Central memory CD8-positive, alpha-beta T cell (primary cell): ENCODE data around the gene HERC2.

Experiments used
- ATAC-seq: fragments of 150-1000 bp; cut with Tn5 transposase; replicated peaks from 2 replicates; pipeline ENCODE4 v1.10.0; 2022; ENCODE audit warnings: mild to moderate bottlenecking, moderate FRiP score, moderate number of reproducible peaks; ENCODE audit not compliant: poor library complexity, severe bottlenecking; ENCODE audit errors: extremely low read depth
- DNase-seq, 2 donors: peaks; one replicate each; pipeline ENCODE4 v3.0.0; 2021; ENCODE audit warnings: low spot score in 2 of 2
- H3K27ac Mint-ChIP-seq: one replicate; pipeline ENCODE4 v1.8.0; 2022; ENCODE audit warnings: low read depth, mild to moderate bottlenecking, moderate library complexity, mixed read lengths
- H3K27me3 Mint-ChIP-seq: one replicate; pipeline ENCODE4 v1.8.0; 2022; ENCODE audit warnings: mixed read lengths
- H3K36me3 Mint-ChIP-seq: one replicate; pipeline ENCODE4 v1.8.0; 2022; ENCODE audit warnings: mild to moderate bottlenecking, moderate library complexity, mixed read lengths; ENCODE audit not compliant: insufficient read depth
- H3K4me1 Mint-ChIP-seq: one replicate; pipeline ENCODE4 v1.8.0; 2022; ENCODE audit warnings: mixed read lengths
- H3K4me3 Mint-ChIP-seq: one replicate; pipeline ENCODE4 v1.8.0; 2022; ENCODE audit warnings: mild to moderate bottlenecking, moderate library complexity, mixed read lengths
- H3K9me3 Mint-ChIP-seq: one replicate; pipeline ENCODE4 v1.8.0; 2022; ENCODE audit warnings: mixed read lengths

Gene HERC2

GRCh38 chr15:28081594-28081993 lies 240.4 kb downstream of the HERC2 start:
- Mint-ChIP-seq H3K36me3 (peaks cover 1% of the 10 kb centered on the region), H3K4me1 (peaks cover 4% of the 10 kb centered on the region), H3K27me3 (peaks cover 30% of the 10 kb centered on the region), H3K9me3 (no peaks in the 10 kb centered on the region), H3K27ac (no peak overlapping the region), H3K4me3 (no peak overlapping the region)
- ATAC-seq (no peak), DNase-seq (no peak)

- Mint-ChIP-seq H3K4me1 (no peaks in the 10 kb centered on the region), H3K4me3 (no peak overlapping the region), H3K9me3 (no peaks in the 10 kb centered on the region), H3K27me3 (peaks cover 21% of the 10 kb centered on the region), H3K27ac (no peak overlapping the region), H3K36me3 (peaks cover 1% of the 10 kb centered on the region)
- ATAC-seq: no peak
- DNase-seq: no peak
Observed at GRCh38 chr15:28080386-28080785, 241.6 kb downstream of the HERC2 start.

GRCh38 chr15:28079313-28079969 lies 242.5 kb downstream of the HERC2 start:
- Mint-ChIP-seq H3K27me3 (peaks cover 12% of the 10 kb centered on the region), H3K9me3 (no peaks in the 10 kb centered on the region), H3K36me3 (peaks cover 1% of the 10 kb centered on the region), H3K27ac (no peak overlapping the region), H3K4me3 (no peak overlapping the region), H3K4me1 (no peaks in the 10 kb centered on the region)
- ATAC-seq (no peak), DNase-seq (no peak)

GRCh38 chr15:28078191-28078719 lies 243.7 kb downstream of the HERC2 start:
- ATAC-seq (no peak), DNase-seq (no peak)
- no peak overlapping the region for H3K27ac Mint-ChIP-seq
- no peaks in the 10 kb centered on the region for H3K9me3 Mint-ChIP-seq
- H3K4me1 Mint-ChIP-seq: no peaks in the 10 kb centered on the region
- peaks cover 1% of the 10 kb centered on the region for H3K36me3 Mint-ChIP-seq
- H3K4me3 Mint-ChIP-seq: no peak overlapping the region
- peaks cover 12% of the 10 kb centered on the region for H3K27me3 Mint-ChIP-seq

GRCh38 chr15:28075573-28075972 lies 246.4 kb downstream of the HERC2 start:
- H3K4me1 Mint-ChIP-seq: no peaks in the 10 kb centered on the region
- peaks cover 12% of the 10 kb centered on the region for H3K27me3 Mint-ChIP-seq
- no peaks in the 10 kb centered on the region for H3K9me3 Mint-ChIP-seq
- peaks cover 1% of the 10 kb centered on the region for H3K36me3 Mint-ChIP-seq
- H3K4me3 Mint-ChIP-seq: no peak overlapping the region
- no peak overlapping the region for H3K27ac Mint-ChIP-seq
- no peak for ATAC-seq
- DNase-seq: no peak

- Mint-ChIP-seq H3K9me3 (peaks cover 6% of the 10 kb centered on the region), H3K27me3 (peaks cover 43% of the 10 kb centered on the region), H3K4me3 (no peak overlapping the region), H3K36me3 (no peaks in the 10 kb centered on the region), H3K4me1 (no peaks in the 10 kb centered on the region), H3K27ac (no peak overlapping the region)
- DNase-seq (no peak), ATAC-seq (no peak)
Observed at GRCh38 chr15:28068930-28069329, 253.0 kb downstream of the HERC2 start.

- ATAC-seq: no peak
- DNase-seq: no peak
- H3K36me3 Mint-ChIP-seq: no peaks in the 10 kb centered on the region
- peaks cover 55% of the 10 kb centered on the region for H3K27me3 Mint-ChIP-seq
- no peak overlapping the region for H3K27ac Mint-ChIP-seq
- peaks cover 10% of the 10 kb centered on the region for H3K9me3 Mint-ChIP-seq
- no peaks in the 10 kb centered on the region for H3K4me1 Mint-ChIP-seq
- H3K4me3 Mint-ChIP-seq: no peak overlapping the region
Observed at GRCh38 chr15:28066231-28066630, 255.7 kb downstream of the HERC2 start.
